OCI-M2 (cell line): Measurements from ENCODE around the gene PRKN.
"Not testable (repeated sequence)": the region's sequence is repeated elsewhere in the genome, so short reads cannot be mapped to it uniquely, and the experiment has no call there.

Source experiments
- DNase-seq: peaks from one replicate; lab custom pipeline; 2025; ENCODE audit not compliant: unreplicated experiment; lab: John Stamatoyannopoulos, UW

The PRKN gene

DNA sequence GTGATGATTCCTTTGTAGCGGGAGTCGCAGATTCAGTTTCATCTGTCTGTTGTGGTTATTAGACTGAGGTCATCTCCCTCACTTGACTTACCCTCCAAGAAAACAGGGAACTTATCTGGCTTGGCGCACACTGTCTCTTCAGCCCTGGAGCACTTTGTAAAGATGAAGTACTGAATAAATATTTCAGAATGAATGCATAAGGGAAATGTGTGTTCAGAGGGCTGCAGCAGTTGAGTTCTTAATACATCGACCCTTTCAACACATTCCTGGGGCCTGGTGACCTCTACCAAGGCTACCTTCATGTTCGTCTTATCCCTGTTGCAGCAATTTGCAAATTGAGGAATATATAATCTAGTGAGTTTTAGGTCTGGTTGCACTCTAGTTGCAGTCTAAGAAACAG is 801.2 kb downstream of the PRKN start:
- DNase-seq, result no peak

DNA sequence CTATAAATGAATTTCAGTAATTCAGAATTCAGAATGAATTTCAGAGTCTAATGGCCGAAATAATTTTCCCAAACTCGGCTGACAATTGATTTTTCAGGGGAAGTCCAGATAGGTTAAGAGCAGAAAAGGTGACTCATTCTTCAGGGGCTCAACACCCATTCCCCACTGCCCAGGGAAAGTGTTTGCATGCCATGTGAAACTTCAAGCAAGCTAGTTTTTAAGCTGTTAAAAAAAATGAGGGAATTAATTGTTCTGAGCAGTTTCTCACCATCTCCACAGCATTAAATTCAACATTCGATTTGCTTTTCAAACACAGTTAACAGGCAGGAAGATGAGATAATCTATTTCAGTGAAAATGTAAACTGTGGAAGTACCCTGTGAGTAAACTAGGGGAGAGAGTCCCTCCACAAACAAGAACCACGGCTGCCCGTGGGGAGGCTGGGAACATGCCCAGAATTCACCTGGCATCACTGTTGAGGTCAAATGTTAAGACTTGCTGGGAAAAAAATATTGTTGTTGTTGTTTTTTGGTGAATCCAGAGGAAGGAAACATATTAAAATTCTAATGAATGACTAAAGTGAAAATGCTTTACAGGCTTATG is 803.0 kb downstream of the PRKN start:
- no peak for DNase-seq

DNA sequence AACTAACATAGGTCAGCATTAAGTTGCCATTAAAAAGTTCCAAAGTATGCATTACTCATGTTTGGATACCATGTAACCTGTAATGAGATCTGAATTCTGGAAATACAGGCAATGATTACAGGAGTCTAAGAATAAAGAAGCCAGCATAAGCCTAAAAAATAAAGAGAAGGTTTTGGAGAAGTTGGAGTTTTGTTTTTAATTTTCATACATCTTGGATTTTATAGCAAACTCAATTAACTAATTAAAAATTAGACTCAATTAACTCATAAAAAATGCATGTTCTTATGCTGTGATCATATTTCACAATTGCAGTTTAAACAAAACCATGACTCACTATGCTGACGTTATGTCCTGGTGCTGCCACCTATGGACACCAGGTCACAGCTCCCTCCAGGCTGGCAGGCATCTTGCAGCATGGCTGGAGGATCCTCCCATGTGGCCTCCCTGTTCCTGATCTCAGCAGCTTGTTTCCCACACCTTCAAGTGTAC is 804.9 kb downstream of the PRKN start:
- DNase-seq, result peak; percentile 2

DNA sequence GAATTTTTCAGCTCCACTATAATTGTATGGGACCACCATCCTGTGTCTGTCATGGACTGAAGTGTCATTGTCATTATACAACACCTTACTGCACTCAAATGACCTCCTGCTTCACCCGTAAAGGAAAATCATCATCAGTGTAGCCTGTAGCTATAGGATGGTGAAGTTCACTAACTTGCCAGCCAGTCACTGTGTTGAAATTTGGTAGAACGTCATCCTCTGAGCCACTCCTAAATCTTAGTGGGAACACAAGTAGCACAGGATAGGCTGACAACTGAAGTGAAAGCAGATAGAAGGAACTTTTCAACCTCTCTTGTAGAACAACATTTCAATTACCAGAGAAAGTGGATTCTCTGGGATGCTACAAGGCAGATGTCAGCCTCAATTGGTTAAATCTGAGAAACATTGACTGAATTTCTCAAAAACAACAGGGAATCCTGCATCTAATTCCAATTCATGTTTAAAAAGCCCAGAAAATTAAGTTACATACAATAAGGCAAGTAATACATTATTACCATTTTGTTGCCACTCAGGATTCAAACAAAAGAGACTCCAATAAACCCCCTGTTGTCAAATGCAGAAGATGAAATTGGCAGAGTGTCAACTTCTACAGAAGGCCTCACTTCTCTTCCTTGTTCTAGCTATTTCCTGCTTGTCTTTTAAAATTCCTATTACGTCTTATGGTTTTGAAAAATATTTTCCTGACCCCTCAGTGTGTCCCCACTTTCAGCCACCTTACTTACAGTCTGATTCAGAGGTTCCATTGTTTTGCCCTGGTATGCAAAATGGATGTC is 805.8 kb downstream of the PRKN start:
- no peak for DNase-seq

DNA sequence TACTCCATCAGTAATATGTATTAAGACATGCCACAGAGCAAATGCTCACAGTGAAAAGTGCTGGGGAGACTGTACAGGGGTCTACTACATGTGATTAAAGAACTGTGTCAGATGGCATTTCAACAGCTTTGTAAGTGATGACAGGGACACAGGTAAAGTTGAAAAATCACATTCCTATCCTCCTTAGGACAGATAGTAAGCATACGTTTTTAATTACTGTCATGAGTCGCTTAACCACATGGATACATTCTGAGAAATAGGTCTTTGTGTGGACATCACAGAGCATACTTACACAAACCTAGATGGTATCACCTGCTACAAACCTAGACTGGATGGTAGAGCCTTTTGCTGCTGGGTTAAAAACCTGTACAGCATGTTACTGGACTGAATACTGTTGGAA is 807.9 kb downstream of the PRKN start:
- no peak for DNase-seq

DNA sequence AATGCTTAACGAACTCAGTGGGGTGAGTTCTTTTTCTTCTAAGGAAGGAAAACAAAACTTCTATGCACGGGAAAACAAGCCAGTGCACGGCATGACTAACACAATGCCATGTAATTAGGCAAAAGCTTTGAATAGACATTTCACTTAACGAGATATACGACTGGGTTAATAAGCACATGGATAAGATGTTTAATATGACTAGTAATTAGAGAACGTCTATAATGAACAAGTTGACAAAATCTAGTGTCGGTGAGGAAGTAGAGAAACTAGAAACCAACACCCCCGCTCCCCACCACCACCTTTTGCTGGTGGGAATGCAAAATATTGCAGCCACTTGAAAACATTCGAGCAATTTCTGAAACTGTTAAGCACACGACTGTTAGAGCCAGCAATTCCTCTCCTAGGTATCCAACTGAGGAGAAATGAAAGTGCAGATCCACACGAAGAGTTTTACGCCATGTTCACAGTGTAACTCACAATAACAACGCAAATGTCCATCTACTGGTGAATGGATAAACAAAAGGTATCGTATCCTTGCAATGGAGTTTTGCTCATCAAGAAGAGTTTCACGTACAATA is 808.8 kb downstream of the PRKN start:
- no peak for DNase-seq

DNA sequence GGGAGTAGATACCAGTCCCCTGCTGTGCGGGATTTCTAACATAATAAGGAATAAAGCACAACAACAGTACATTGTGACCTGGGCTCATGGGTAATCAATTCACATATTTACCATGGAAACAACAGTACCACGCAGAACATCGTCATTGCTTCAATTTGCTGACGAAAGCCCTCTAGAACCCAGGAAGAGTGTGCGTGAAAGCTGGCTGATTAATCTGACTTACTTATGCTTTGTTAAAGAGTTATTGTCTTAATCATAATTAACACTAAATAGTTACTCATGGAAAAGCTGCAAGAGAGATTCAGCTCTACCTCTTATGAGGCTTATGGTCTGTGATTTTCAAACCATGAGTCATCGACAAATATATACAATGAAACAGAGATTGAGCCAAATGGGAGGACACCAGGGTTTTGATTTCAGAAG is 809.4 kb downstream of the PRKN start:
- no peak for DNase-seq

DNA sequence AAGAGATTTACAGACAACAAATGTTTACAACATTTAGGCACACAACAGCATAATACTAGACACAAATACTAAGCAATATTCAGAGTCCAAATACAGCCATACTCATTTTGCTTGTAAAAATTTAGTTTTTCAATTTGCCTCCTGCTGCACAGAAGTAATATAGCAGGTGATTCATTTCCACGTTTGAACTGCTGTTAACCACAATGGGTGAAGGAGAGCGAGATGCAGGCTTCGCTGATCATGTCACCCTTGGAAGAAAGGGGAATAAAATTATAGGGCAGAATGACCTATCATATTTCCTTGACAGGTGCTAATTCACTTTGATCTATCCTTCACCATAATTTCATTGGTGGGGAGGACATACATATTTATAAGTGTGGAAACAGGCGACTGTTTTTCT is 809.9 kb downstream of the PRKN start:
- no peak for DNase-seq

DNA sequence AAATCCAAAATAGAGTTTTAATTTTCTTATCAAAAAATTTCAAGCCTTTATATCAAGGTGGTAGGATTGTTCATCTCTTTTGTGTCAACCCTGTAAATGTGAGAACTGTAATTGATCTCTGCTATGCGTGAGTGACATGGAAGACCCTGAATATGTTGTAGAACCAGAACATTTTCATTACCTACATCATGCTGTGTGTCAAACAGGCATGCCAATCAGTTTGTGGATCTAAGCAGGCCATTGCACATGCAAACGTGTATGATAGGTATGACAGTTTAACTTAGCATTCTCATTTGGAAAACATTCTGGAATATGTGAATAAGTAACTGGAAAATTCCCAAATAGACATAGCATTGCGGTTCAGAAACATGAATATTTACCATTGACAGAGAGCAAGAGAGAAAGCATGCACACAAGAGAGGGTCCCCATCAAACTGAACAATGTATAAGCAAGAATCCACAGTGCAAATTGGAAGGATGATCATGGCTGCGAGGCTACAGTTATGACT is 812.1 kb downstream of the PRKN start:
- no peak for DNase-seq

DNA sequence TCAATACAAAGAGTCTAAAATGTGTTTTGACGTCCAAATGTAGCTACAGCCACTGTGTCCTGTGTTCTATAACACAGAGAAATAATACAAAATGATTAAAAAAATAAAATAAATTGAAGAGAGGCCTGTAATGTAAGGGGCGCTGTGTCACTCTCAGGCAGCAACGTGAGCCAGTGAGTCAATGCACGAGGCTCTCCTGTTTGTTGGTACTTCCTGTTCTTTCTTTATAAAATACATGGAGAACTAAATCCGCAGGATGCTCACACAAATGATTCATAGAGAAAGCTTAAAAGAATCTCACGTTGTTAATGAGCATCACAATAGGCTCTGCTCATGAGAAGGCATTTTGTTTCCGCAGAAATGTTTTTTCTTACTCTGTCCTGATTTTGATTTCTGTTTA is 818.7 kb downstream of the PRKN start:
- no peak for DNase-seq

DNA sequence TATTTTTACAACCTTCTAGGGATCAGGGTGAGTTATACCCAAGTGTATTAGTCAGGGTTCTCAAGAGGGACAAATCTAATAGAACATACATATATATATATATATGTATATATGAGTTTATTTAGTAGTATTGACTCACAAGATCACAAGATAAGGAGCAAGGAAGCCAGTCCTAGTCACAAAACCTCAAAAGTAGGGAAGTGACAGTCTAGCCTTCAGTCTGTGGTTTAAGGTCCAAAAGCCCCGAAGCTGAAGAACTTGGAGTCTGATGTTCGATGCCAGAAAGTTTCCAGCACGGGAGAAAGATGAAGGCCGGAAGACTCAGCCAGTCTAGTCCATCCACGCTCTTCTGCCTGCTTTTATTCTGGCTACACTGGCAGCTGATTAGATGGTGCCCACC is 821.0 kb downstream of the PRKN start:
- DNase-seq, result no peak

DNA sequence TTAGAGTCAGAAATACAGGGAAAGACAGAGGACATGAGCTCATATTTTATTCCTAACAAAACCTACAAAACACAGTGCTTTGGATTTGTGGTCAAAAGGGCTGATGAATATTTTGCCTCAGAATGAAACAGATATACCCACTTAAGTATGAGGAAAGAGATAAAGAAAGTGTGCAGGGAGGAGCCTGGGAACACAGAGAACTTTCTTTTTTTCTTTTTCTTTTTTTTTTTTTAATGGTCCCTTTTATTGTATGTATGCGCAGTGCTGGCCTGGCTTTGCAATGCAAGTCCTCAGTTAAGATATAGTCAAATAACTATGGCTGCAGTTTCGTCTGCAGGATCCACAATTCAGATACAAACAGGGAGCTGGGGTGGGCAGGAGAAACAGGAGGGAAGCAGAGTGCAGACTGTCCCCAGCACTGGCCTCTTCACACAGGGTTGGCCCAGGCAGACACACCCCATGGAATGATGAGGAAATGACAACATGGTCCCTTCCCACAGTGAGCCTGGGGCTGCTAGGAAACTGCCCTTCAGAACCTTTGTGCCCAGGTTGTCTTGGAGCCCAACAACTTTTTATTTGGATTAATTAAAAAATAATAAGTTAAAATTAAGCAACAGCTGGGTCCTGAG is 823.9 kb downstream of the PRKN start:
- no peak for DNase-seq

DNA sequence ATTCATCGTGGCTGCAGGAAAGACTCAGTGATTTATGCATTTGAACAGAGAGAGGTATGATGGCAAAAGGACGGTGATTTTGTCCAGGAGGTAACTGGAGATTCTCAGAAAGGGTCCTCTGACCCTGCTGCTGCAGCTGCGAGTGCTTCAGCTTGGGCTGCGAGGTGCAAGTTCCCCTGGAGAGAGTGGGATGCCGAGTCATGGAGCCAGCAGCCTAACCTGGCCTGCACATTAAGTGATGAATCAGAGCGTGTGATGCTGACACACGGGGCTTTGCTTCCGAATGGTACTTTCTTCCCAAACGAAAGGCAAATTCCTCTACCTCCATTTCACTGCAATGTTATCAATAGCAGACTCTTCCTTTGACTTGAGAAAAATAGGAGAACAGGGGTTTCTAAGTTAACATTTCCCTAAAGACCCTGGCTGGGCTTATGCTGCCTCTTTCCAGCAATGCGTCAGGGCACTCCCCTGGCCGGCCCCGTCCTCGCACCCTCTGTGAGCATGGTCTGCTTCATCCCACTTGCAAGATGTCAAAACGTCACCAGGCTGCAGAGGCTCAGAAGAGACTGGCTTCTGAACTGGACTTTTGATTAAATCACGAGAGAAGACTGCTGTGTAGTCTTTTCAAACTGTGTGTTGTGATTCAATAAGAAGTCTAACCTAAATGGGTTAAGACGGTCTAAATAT is 825.7 kb downstream of the PRKN start:
- no peak for DNase-seq

DNA sequence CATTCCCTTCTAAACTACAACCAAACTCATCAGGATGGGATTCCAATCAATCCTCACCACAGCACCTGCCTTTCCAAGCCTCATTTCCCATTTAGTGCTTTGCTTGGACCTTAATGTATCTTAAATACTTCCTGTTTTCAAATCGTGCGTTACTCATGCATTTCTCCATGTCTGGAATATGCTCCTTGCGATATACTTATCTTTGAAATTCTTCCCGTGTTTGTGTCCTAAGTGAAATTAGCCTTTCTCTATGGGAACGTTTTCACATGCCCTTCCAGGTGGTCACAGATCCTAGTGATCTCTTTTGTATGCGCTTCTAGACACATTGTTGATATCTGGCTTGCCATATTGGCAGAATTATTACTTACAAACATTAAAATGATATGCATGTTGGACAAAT is 833.1 kb downstream of the PRKN start:
- DNase-seq, result no peak

DNA sequence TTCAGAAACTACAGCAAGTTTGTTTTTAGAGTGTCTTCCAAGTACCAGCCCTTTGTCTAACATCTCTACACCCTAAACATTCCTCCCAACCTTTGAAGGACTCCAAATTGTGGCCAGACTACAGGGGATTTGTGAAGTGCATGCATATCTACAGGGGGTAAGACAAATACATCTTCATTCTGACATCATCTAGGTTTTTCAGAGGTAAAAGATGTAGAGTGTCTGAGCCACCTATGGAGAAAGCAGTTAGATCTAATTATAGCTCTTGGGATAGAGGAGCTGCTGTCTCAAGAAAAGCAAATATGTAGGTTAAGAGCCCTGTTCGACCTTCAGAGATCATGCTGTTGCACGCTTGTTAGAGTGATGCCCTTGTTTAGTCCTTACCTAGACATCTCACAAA is 836.0 kb downstream of the PRKN start:
- DNase-seq, result no peak

DNA sequence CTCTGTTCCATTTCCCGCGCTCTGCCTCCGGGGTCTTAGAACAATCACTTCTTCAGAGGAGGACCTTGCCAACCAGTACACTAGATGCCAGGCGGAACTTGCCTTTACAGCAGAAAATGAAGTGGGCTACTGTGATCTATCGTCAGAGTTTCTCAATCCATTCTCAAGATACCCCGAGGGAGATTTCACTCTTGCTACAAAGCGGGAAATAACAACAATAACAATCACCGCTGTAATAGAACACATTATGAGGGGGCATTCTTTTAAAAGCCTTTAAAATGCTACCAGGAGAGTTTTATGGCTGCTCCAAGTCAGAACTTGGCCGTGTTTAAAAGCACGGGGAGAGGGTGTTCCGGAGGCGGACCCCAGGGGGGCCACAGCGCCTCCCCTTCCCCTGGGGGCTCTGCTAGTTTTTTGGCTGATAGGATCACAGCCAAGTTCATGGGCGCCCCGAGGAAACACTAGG is 836.7 kb downstream of the PRKN start:
- no peak for DNase-seq

DNA sequence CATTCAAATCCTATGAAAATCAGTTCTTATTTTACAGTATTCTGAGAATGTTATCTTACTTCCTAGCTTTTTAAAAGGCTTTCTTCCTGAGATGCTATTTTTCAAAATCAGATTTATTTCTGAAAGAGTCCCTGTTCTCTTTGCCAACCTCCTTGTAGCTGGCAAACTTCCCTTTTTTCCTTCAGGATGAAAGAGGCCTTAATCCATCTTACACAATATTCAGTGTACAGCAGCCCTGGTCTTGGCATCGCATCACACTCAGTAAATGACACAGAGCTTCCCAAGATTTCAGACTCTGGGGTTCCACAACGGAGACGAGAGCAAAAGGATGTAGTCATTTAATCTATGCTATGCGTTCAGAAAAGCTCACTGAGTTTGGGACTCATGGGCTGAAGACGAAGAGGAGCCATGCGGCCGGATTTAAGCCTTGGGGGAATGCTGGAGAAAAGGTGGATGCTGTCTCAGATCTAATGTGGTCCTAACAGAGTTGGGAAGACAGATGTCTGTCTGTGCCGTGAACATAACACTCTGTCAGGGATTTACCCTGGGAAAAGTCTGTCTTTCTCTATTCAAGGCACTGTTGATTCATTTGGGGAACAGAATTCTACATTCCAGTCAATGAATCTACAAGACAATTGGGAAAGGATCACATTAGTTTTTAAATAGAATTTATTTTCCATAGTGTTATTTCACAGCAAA is 837.3 kb downstream of the PRKN start:
- DNase-seq, result no peak

DNA sequence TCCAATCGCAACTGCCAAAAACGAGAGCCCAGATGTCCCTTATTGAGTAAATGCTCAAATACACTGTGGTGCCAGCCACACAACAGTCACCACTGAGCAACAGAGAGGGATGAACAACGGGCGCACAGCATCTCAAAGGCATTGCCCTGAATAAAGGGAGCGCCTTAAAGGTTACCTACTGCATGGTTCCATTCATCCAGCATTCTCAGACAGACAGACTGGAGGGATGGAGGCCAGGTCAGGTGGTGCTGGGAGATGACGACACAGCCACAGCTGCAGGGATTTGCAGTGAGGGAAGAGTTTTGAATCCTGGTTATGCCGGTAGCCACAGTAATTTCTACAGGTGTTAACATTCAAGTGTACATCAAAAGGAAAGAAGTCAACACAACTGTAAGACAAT is 838.2 kb downstream of the PRKN start:
- no peak for DNase-seq

DNA sequence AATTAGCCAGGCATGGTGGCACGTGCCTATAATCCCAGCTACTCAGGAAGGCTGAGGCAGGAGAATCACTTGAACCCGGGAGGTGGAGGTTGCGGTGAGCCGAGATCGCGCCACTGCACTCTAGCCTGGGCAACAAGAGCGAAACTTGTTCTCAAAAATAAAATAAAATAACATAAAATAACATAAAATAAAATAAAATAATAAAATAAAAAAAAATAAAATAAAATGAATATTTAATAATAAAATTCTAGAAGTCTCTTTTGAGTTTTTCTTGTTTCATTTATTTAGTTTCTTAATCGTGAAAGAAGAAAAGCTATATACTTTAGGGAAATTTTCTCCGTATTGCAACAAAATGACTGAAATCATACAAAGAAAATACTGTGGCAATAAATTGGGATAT is 841.0 kb downstream of the PRKN start:
- not testable (repeated sequence) for DNase-seq

DNA sequence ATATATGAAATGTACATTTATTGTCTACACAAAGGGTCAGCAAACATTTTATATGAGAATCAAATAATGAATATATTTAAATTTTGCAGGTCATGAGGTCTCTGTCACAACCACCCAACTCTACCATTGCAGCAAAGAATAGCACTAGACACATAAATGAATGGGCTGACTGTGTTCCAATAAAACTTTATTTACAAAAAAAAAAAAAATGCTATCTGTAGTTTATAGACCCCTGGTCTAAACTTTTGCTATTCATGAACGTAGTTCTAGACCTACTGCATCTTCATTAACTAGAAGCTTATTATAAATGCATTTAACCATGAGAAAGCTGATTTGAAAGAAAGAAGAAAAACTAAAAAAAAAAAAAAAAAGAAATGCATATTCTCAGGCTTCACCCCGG is 842.8 kb downstream of the PRKN start:
- DNase-seq, result no peak
